SU-DHL-6 (cell line): Measurements from ENCODE around the gene PRRC2B.

Experiments used
- H2AFZ ChIP-seq: fragments of 200-600 bp; sonication (generic); 2 replicates; pipeline ENCODE4 v1.6.1; 2014; ENCODE audit warnings: low read depth, mild to moderate bottlenecking, moderate library complexity, mixed read lengths, antibody characterized with exemption, low read length; ENCODE audit not compliant: severe bottlenecking
- H3F3A ChIP-seq: fragments of 200-600 bp; shearing (Covaris generic); 2 replicates; pipeline ENCODE4 v1.6.0; 2016; ENCODE audit warnings: antibody characterized with exemption, mild to moderate bottlenecking; ENCODE audit not compliant: insufficient read depth
- H3K27ac ChIP-seq: fragments of 200-600 bp; sonication (generic); 2 replicates; pipeline ENCODE4 v1.5.1; 2016; ENCODE audit warnings: low read depth, mild to moderate bottlenecking, low read length, moderate library complexity, mixed read lengths
- H3K27me3 ChIP-seq: fragments of 200-600 bp; sonication (generic), shearing (Covaris generic); 2 replicates; pipeline ENCODE4 v1.6.0; 2014; ENCODE audit warnings: mild to moderate bottlenecking, low read length
- H3K36me3 ChIP-seq: fragments of 200-600 bp; sonication (generic); 2 replicates; pipeline ENCODE4 v1.6.1; 2014; ENCODE audit warnings: mild to moderate bottlenecking, low read length, mixed read lengths
- H3K4me2 ChIP-seq: fragments of 300-600, 200-600 bp; shearing (Covaris generic), sonication (generic); 2 replicates; pipeline ENCODE4 v1.6.0; 2014; ENCODE audit warnings: low read length, low read depth, mild to moderate bottlenecking; ENCODE audit not compliant: poor library complexity, severe bottlenecking
- H3K4me3 ChIP-seq: fragments of 200-600 bp; sonication (generic); 2 replicates; pipeline ENCODE4 v1.5.1; 2014; ENCODE audit warnings: antibody characterized with exemption, low read length, mild to moderate bottlenecking, mixed read lengths; ENCODE audit not compliant: insufficient read depth, poor library complexity, severe bottlenecking
- H3K79me2 ChIP-seq: fragments of 200-600 bp; sonication (generic); 2 replicates; pipeline ENCODE4 v1.6.1; 2014; ENCODE audit warnings: mild to moderate bottlenecking, low read length, moderate library complexity; ENCODE audit not compliant: insufficient read depth
- H3K9ac ChIP-seq: fragments of 200-600 bp; sonication (generic); 2 replicates; pipeline ENCODE4 v1.7.0; 2014; ENCODE audit warnings: mild to moderate bottlenecking, low read length
- H3K9me2 ChIP-seq: fragments of 200-600 bp; sonication (generic); replicated peaks from 2 replicates; pipeline ENCODE4 v1.6.1; 2014; ENCODE audit warnings: low read length; ENCODE audit not compliant: insufficient read depth
- H3K9me3 ChIP-seq: fragments of 200-600 bp; sonication (generic); 2 replicates; pipeline ENCODE4 v1.6.1; 2014; ENCODE audit warnings: low read length, mixed read lengths; ENCODE audit not compliant: insufficient read depth
- H4K20me1 ChIP-seq: fragments of 200-600 bp; sonication (generic); 2 replicates; pipeline ENCODE4 v1.6.1; 2014; ENCODE audit warnings: low read depth, mild to moderate bottlenecking, antibody characterized with exemption, low read length, moderate library complexity, mixed read lengths
- EZH2phosphoT487 ChIP-seq: fragments of 200-600 bp; sonication (generic), shearing (Covaris generic); conservative IDR thresholded peaks from 2 replicates; pipeline ENCODE4 v1.6.1; 2018; ENCODE audit warnings: mild to moderate bottlenecking, antibody characterized with exemption, low read length, moderate library complexity, mixed read lengths
- TF ChIP-seq, protein P1 (sequence below): fragments of 200-600 bp; sonication (generic); IDR thresholded peaks from one replicate; pipeline ENCODE4 v1.5.1; 2017; ENCODE audit warnings: antibody characterized with exemption, mild to moderate bottlenecking, low read length, moderate library complexity; ENCODE audit not compliant: insufficient read depth, poor library complexity, severe bottlenecking

PRRC2B gene

DNA sequence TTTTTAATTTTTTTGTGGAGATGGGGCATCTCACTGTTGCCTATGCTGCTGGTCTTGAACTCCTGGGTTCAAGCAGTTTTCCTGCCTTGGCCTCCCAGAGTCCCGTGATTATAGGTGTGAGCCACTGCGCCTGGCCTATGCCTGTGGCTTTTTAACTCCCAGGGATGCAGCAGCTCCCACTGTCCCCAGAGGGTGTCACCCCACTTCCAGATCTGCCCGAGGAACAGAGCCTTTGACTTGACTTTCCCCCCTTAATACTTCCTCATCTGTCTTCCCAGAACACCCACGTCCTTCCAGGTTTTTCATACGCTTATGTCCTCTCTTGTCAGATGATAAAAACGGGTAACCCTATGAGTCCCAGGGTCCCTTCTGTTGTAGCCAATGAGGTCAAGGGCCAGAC is 7.6 kb upstream of the PRRC2B start:
- TF ChIP-seq, protein P1, sequence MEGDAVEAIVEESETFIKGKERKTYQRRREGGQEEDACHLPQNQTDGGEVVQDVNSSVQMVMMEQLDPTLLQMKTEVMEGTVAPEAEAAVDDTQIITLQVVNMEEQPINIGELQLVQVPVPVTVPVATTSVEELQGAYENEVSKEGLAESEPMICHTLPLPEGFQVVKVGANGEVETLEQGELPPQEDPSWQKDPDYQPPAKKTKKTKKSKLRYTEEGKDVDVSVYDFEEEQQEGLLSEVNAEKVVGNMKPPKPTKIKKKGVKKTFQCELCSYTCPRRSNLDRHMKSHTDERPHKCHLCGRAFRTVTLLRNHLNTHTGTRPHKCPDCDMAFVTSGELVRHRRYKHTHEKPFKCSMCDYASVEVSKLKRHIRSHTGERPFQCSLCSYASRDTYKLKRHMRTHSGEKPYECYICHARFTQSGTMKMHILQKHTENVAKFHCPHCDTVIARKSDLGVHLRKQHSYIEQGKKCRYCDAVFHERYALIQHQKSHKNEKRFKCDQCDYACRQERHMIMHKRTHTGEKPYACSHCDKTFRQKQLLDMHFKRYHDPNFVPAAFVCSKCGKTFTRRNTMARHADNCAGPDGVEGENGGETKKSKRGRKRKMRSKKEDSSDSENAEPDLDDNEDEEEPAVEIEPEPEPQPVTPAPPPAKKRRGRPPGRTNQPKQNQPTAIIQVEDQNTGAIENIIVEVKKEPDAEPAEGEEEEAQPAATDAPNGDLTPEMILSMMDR, result no peak
- TF ChIP-seq EZH2phosphoT487, result no peak
- H3K9me2 ChIP-seq, result no peaks in the 10 kb centered on the region
- no peaks in the 10 kb centered on the region for H3K9me3 ChIP-seq

DNA sequence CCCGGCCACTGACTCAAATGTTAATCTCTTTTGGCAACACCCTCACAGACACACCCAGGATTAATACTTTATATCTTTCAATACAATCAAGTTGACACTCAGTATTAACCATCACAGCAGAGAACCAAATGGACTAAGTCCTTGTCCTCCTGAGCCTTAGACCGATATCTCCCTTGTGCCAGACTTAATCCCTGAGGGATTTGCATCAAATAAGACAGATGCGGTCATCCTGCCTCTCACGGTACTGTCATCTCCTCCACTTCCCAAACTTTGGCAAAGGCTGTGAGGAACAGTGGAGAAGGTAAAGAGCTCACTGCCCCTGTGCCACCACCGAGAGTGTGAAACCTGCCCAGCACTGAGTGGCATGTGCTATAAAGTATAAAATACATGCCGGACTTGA is 6.5 kb upstream of the PRRC2B start:
- H3K9ac ChIP-seq, result no peak overlapping the region
- H4K20me1 ChIP-seq, result no peaks in the 10 kb centered on the region
- no peak overlapping the region for H3K4me2 ChIP-seq

More for the DNA sequence above, 7.6 kb upstream of the PRRC2B start:
- no peak overlapping the region for H3K4me3 ChIP-seq
- no peaks in the 10 kb centered on the region for H3K79me2 ChIP-seq
- no peaks in the 10 kb centered on the region for H3F3A ChIP-seq
- H3K36me3 ChIP-seq, result no peaks in the 10 kb centered on the region
- no peak overlapping the region for H3K4me2 ChIP-seq
- no peaks in the 10 kb centered on the region for H3K27me3 ChIP-seq
- H2AFZ ChIP-seq, result no peak overlapping the region
- H3K9ac ChIP-seq, result no peak overlapping the region
- no peaks in the 10 kb centered on the region for H4K20me1 ChIP-seq
- H3K27ac ChIP-seq, result no peak overlapping the region

DNA sequence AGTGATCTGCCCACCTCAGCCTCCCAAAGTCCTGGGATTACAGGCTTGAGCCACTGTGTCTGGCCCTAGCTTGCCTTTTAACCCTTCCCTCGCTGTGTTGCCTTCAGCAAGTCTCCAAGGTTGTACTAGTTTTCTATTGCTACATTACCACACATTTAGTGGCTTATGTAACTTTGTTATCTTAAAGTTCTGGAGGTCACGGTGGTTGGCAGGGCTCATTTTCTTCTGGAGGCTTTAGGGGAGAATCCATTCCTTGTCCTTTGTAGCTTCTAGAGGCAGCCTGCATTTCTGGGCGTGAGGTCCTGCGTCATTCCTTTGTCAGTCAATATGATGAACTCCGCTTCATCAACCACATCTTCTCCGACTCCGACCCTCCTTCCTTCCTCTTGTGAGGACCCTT is 2.9 kb upstream of the PRRC2B start:
- Histone ChIP-seq H3K4me2 (no peak overlapping the region), H3K9me3 (no peaks in the 10 kb centered on the region), H3F3A (peaks cover 23% of the 10 kb centered on the region), H3K27me3 (no peaks in the 10 kb centered on the region), H4K20me1 (peaks cover 4% of the 10 kb centered on the region; the same call in 1 of the 2 replicates), H2AFZ (no peak overlapping the region), H3K36me3 (no peaks in the 10 kb centered on the region), H3K4me3 (no peak overlapping the region), H3K79me2 (peaks cover 16% of the 10 kb centered on the region), H3K27ac (no peak overlapping the region), H3K9ac (no peak overlapping the region), H3K9me2 (no peaks in the 10 kb centered on the region)
- TF ChIP-seq, protein P1, result no peak
- no peak for TF ChIP-seq EZH2phosphoT487

More for the DNA sequence above, 6.5 kb upstream of the PRRC2B start:
- TF ChIP-seq, protein P1, result no peak
- TF ChIP-seq EZH2phosphoT487, result no peak
- no peaks in the 10 kb centered on the region for H3K36me3 ChIP-seq
- H3K27me3 ChIP-seq, result no peaks in the 10 kb centered on the region
- no peak overlapping the region for H2AFZ ChIP-seq
- no peak overlapping the region for H3K4me3 ChIP-seq
- H3K79me2 ChIP-seq, result no peaks in the 10 kb centered on the region
- H3K9me2 ChIP-seq, result no peaks in the 10 kb centered on the region
- no peaks in the 10 kb centered on the region for H3K9me3 ChIP-seq
- H3K27ac ChIP-seq, result no peak overlapping the region
- no peaks in the 10 kb centered on the region; the same call in 1 of the 2 replicates for H3F3A ChIP-seq
